K562 (cell line): ENCODE measurements around the gene PTPN5.

Source experiments
- ADNP ChIP-seq: fragments of 200-800 bp; sonication (Bioruptor generic); IDR thresholded peaks from 2 replicates; pipeline ENCODE4 v1.6.1; 2016; ENCODE audit warnings: missing genetic modification characterization, missing compliant biosample characterization
- BACH1 ChIP-seq: fragments of 200-800 bp; sonication (Bioruptor generic); IDR thresholded peaks from 2 replicates; pipeline ENCODE4 v1.6.1; 2016; ENCODE audit warnings: missing genetic modification characterization, missing compliant biosample characterization
- CTCF ChIP-seq, 3 experiments: IDR thresholded peaks in 2 of 3; conservative IDR thresholded peaks in 1 of 3; 2 replicates each; pipeline ENCODE4 v1.5.1; 2011 to 2012; ENCODE audit warnings: low read length in 3 of 3, mild to moderate bottlenecking in 3 of 3, control low read depth in 2 of 3, improper control_type of control experiment in 1 of 3, inconsistent platforms in 1 of 3, low read depth in 1 of 3, mixed read lengths in 1 of 3, moderate library complexity in 1 of 3; ENCODE audit not compliant: insufficient read depth in 2 of 3
- FOXK1 ChIP-seq: sonication (generic); formaldehyde crosslinking; IDR thresholded peaks from 2 replicates; pipeline ENCODE4 v1.8.0; 2022; ENCODE audit warnings: missing genetic modification reagents, mild to moderate bottlenecking, borderline replicate concordance
- FOXM1 ChIP-seq, 2 experiments: fragments of 450-650 bp in 1 of 2; sonication (generic) in 1 of 2; formaldehyde crosslinking in 1 of 2; IDR thresholded peaks; 2 replicates each; pipeline versions ENCODE4 v1.6.1 to v1.9.0; 2017 to 2022; ENCODE audit warnings: low read depth in 2 of 2, mild to moderate bottlenecking in 2 of 2, missing genetic modification reagents in 1 of 2, moderate library complexity in 1 of 2
- HBP1 ChIP-seq: fragments of 450-650 bp; formaldehyde crosslinking; IDR thresholded peaks from 2 replicates; pipeline ENCODE4 v1.4.0; 2022; ENCODE audit warnings: missing genetic modification characterization
- JUND ChIP-seq, 2 experiments: IDR thresholded peaks; 2 replicates in 1 of 2; 3 replicates in 1 of 2; pipeline ENCODE4 v1.6.1; 2011; ENCODE audit warnings: borderline replicate concordance in 2 of 2, low read depth in 2 of 2, low read length in 2 of 2, improper control_type of control experiment in 1 of 2, missing biosample characterization in 1 of 2, missing genetic modification characterization in 1 of 2, missing genetic modification reagents in 1 of 2
- PHF8 ChIP-seq: fragments of 200-600 bp; sonication (generic); IDR thresholded peaks from 2 replicates; pipeline ENCODE4 v1.6.1; 2012; ENCODE audit warnings: mixed run types, mild to moderate bottlenecking, inconsistent platforms, low read length, moderate library complexity, borderline replicate concordance
- RAD21 ChIP-seq, 2 experiments: fragments of 250-450 bp in 1 of 2; fragments of 450-650 bp in 1 of 2; sonication (Bioruptor Pico) in 1 of 2; formaldehyde crosslinking in 1 of 2; IDR thresholded peaks in 1 of 2; conservative IDR thresholded peaks in 1 of 2; 2 replicates each; pipeline versions ENCODE4 v1.4.0 to v1.8.0; 2020 to 2022; ENCODE audit warnings: mild to moderate bottlenecking in 2 of 2, moderate library complexity in 1 of 2
- SIN3A ChIP-seq, 2 experiments: fragments of 150-350 bp in 1 of 2; IDR thresholded peaks; 2 replicates each; pipeline ENCODE4 v1.6.1; 2011 to 2016; ENCODE audit warnings: borderline replicate concordance in 2 of 2, low read depth in 2 of 2, low read length in 2 of 2, mild to moderate bottlenecking in 2 of 2, moderate library complexity in 2 of 2; ENCODE audit not compliant: control insufficient read depth in 1 of 2
- TSHZ1 ChIP-seq: fragments of 250-450 bp; sonication (Bioruptor Pico); IDR thresholded peaks from 2 replicates; pipeline ENCODE4 v1.4.0; 2020; ENCODE audit warnings: mild to moderate bottlenecking, moderate library complexity
- YBX1 ChIP-seq: fragments of 450-650 bp; IDR thresholded peaks from 2 replicates; pipeline ENCODE4 v1.7.1; 2016; ENCODE audit warnings: mild to moderate bottlenecking
- TF ChIP-seq, protein P1 (sequence below), 2 experiments: IDR thresholded peaks; 2 replicates each; pipeline ENCODE4 v1.6.1; 2012; ENCODE audit warnings: improper control_type of control experiment in 2 of 2, low read depth in 2 of 2, low read length in 2 of 2, borderline replicate concordance in 1 of 2
- TF ChIP-seq, protein P2 (sequence below), 2 experiments: fragments of 450-650 bp; formaldehyde crosslinking in 1 of 2; IDR thresholded peaks; 2 replicates each; pipeline versions ENCODE4 v1.4.0 to v1.6.1; 2014 to 2020; ENCODE audit warnings: mild to moderate bottlenecking in 2 of 2, borderline replicate concordance in 1 of 2, low read depth in 1 of 2

- TF ChIP-seq PHF8 (no peak), CTCF (IDR thresholded peaks at IDR 0.05 in 2 of 3, conservative IDR thresholded peaks at IDR 0.05 in 1 of 3; ENCODE audit: insufficient read depth in 2 of 3, low read depth in 1 of 3, low read length in 3 of 3) (no peak), JUND (IDR thresholded peaks at IDR 0.05; ENCODE audit: borderline replicate concordance, low read depth, low read length) (no peak), JUND (tag; IDR thresholded peaks at IDR 0.05; ENCODE audit: borderline replicate concordance, low read depth, low read length) (no peak), HBP1 (no peak), FOXM1 (IDR thresholded peaks at IDR 0.05; ENCODE audit: low read depth) (no peak), FOXM1 (CRISPR knock-in tag; IDR thresholded peaks at IDR 0.05; ENCODE audit: low read depth) (no peak), RAD21 (CRISPR knock-in tag; conservative IDR thresholded peaks at IDR 0.05 in 1 of 2, IDR thresholded peaks at IDR 0.05 in 1 of 2) (no peak), SIN3A (IDR thresholded peaks at IDR 0.05; ENCODE audit: borderline replicate concordance in 2 of 2, control insufficient read depth in 1 of 2, low read depth in 2 of 2, low read length in 2 of 2) (no peak), TSHZ1 (CRISPR knock-in tag) (no peak), BACH1 (no peak), ADNP (tag) (no peak), YBX1 (no peak), FOXK1 (CRISPR knock-in tag) (no peak)
- TF ChIP-seq, protein P1, sequence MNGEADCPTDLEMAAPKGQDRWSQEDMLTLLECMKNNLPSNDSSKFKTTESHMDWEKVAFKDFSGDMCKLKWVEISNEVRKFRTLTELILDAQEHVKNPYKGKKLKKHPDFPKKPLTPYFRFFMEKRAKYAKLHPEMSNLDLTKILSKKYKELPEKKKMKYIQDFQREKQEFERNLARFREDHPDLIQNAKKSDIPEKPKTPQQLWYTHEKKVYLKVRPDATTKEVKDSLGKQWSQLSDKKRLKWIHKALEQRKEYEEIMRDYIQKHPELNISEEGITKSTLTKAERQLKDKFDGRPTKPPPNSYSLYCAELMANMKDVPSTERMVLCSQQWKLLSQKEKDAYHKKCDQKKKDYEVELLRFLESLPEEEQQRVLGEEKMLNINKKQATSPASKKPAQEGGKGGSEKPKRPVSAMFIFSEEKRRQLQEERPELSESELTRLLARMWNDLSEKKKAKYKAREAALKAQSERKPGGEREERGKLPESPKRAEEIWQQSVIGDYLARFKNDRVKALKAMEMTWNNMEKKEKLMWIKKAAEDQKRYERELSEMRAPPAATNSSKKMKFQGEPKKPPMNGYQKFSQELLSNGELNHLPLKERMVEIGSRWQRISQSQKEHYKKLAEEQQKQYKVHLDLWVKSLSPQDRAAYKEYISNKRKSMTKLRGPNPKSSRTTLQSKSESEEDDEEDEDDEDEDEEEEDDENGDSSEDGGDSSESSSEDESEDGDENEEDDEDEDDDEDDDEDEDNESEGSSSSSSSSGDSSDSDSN (IDR thresholded peaks at IDR 0.05; ENCODE audit: borderline replicate concordance in 1 of 2, low read depth in 2 of 2, low read length in 2 of 2) = no peak
- TF ChIP-seq, protein P2, sequence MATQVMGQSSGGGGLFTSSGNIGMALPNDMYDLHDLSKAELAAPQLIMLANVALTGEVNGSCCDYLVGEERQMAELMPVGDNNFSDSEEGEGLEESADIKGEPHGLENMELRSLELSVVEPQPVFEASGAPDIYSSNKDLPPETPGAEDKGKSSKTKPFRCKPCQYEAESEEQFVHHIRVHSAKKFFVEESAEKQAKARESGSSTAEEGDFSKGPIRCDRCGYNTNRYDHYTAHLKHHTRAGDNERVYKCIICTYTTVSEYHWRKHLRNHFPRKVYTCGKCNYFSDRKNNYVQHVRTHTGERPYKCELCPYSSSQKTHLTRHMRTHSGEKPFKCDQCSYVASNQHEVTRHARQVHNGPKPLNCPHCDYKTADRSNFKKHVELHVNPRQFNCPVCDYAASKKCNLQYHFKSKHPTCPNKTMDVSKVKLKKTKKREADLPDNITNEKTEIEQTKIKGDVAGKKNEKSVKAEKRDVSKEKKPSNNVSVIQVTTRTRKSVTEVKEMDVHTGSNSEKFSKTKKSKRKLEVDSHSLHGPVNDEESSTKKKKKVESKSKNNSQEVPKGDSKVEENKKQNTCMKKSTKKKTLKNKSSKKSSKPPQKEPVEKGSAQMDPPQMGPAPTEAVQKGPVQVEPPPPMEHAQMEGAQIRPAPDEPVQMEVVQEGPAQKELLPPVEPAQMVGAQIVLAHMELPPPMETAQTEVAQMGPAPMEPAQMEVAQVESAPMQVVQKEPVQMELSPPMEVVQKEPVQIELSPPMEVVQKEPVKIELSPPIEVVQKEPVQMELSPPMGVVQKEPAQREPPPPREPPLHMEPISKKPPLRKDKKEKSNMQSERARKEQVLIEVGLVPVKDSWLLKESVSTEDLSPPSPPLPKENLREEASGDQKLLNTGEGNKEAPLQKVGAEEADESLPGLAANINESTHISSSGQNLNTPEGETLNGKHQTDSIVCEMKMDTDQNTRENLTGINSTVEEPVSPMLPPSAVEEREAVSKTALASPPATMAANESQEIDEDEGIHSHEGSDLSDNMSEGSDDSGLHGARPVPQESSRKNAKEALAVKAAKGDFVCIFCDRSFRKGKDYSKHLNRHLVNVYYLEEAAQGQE (IDR thresholded peaks at IDR 0.05; ENCODE audit: borderline replicate concordance) = no peak
- TF ChIP-seq, protein P2 (CRISPR knock-in tag; IDR thresholded peaks at IDR 0.05; ENCODE audit: low read depth) = no peak
Measured at GRCh38 chr11:18699848-18700261, 91.7 kb downstream of the PTPN5 start.
